Osteoblast (primary cell): Measurements from ENCODE around the gene RYR2. TPM values are rescaled to one million over a fixed set of nuclear protein-coding genes. Genes with fewer than 3 reads are reported as not detected.

Experiments
- DNase-seq: peaks from one replicate; pipeline ENCODE4 v3.0.0; 2011; ENCODE audit warnings: low spot score, mixed read lengths; ENCODE audit not compliant: insufficient read length; ENCODE audit errors: missing footprints
- H2AFZ ChIP-seq: 2 replicates; pipeline ENCODE4 v1.6.0; 2011; ENCODE audit warnings: mild to moderate bottlenecking, low read length
- H3K27ac ChIP-seq: 2 replicates; pipeline ENCODE4 v1.5.1; 2011; ENCODE audit warnings: mild to moderate bottlenecking, low read depth, low read length, moderate library complexity
- H3K27me3 ChIP-seq: 2 replicates; pipeline ENCODE4 v1.6.0; 2012; ENCODE audit warnings: mild to moderate bottlenecking, control low read depth, inconsistent platforms, low read length, moderate library complexity; ENCODE audit not compliant: insufficient read depth
- H3K36me3 ChIP-seq: 2 replicates; pipeline ENCODE4 v1.5.1; 2011; ENCODE audit warnings: mild to moderate bottlenecking, low read length, control low read depth, moderate library complexity; ENCODE audit not compliant: insufficient read depth
- H3K4me1 ChIP-seq: 2 replicates; pipeline ENCODE4 v1.5.1; 2011; ENCODE audit warnings: mild to moderate bottlenecking, low read length, control low read depth, moderate library complexity; ENCODE audit not compliant: insufficient read depth
- H3K4me2 ChIP-seq: 2 replicates; pipeline ENCODE4 v1.6.0; 2011; ENCODE audit warnings: mild to moderate bottlenecking, low read length; ENCODE audit not compliant: insufficient read depth
- H3K4me3 ChIP-seq: fragments of 200-600 bp; sonication (generic); 3 replicates; pipeline ENCODE4 v1.5.1; 2012; ENCODE audit warnings: mild to moderate bottlenecking, low read length, inconsistent platforms; ENCODE audit not compliant: insufficient read depth
- H3K79me2 ChIP-seq: 2 replicates; pipeline ENCODE4 v1.6.0; 2012; ENCODE audit warnings: mild to moderate bottlenecking, low read length, control low read depth, inconsistent platforms; ENCODE audit not compliant: insufficient read depth
- H3K9me3 ChIP-seq: 2 replicates; pipeline ENCODE4 v1.5.1; 2011; ENCODE audit warnings: low read depth, low read length, control low read depth
- H4K20me1 ChIP-seq: 2 replicates; pipeline ENCODE4 v1.6.0; 2012; ENCODE audit warnings: mild to moderate bottlenecking, low read length, control low read depth; ENCODE audit not compliant: insufficient read depth
- CTCF ChIP-seq: IDR thresholded peaks from 2 replicates; pipeline ENCODE4 v1.5.1; 2011; ENCODE audit warnings: mild to moderate bottlenecking, low read depth, low read length, moderate library complexity; ENCODE audit errors: extremely low read depth
- total RNA-seq: library from RNA; depleted of rRNA; stranded (reverse); fragments of >200 nt; gene quantifications from 2 replicates; pipeline ENCODE4 v1.2.3, GENCODE V29; 2012

Gene RYR2
- total RNA-seq, 1 donor, result not detected

- Histone ChIP-seq H3K4me2 (no peak overlapping the region), H3K9me3 (no peaks in the 10 kb centered on the region), H3K36me3 (no peaks in the 10 kb centered on the region), H4K20me1 (no peaks in the 10 kb centered on the region), H3K4me3 (no peak overlapping the region), H2AFZ (no peak overlapping the region), H3K27ac (no peak overlapping the region), H3K4me1 (no peaks in the 10 kb centered on the region), H3K79me2 (no peaks in the 10 kb centered on the region), H3K27me3 (no peaks in the 10 kb centered on the region)
- DNase-seq, result no peak
- TF ChIP-seq CTCF, result no peak
Measured at GRCh38 chr1:237084341-237085077, 42.5 kb downstream of the RYR2 start.

GRCh38 chr1:237091691-237092090 is 49.7 kb downstream of the RYR2 start:
- H3K79me2 ChIP-seq, result no peaks in the 10 kb centered on the region
- H4K20me1 ChIP-seq, result no peaks in the 10 kb centered on the region
- no peaks in the 10 kb centered on the region for H3K36me3 ChIP-seq
- TF ChIP-seq CTCF, result no peak
- H3K27ac ChIP-seq, result no peak overlapping the region
- no peaks in the 10 kb centered on the region for H3K27me3 ChIP-seq
- peaks cover 4% of the 10 kb centered on the region for H3K9me3 ChIP-seq
- no peak for DNase-seq
- no peak overlapping the region for H3K4me3 ChIP-seq
- no peaks in the 10 kb centered on the region for H3K4me1 ChIP-seq
- H2AFZ ChIP-seq, result no peak overlapping the region
- no peak overlapping the region for H3K4me2 ChIP-seq

- Histone ChIP-seq H3K79me2 (no peaks in the 10 kb centered on the region), H3K4me1 (no peaks in the 10 kb centered on the region), H3K27me3 (no peaks in the 10 kb centered on the region), H3K27ac (no peak overlapping the region), H3K4me2 (no peak overlapping the region), H2AFZ (no peak overlapping the region), H3K36me3 (no peaks in the 10 kb centered on the region), H4K20me1 (no peaks in the 10 kb centered on the region), H3K9me3 (peaks cover 4% of the 10 kb centered on the region), H3K4me3 (no peak overlapping the region)
- no peak for DNase-seq
- TF ChIP-seq CTCF, result no peak
Measured at GRCh38 chr1:237093691-237094090, 51.7 kb downstream of the RYR2 start.

- no peaks in the 10 kb centered on the region for H3K27me3 ChIP-seq
- TF ChIP-seq CTCF, result no peak
- no peak overlapping the region for H3K27ac ChIP-seq
- no peaks in the 10 kb centered on the region for H3K9me3 ChIP-seq
- no peak for DNase-seq
- no peaks in the 10 kb centered on the region for H3K4me1 ChIP-seq
- no peak overlapping the region for H2AFZ ChIP-seq
- no peaks in the 10 kb centered on the region for H4K20me1 ChIP-seq
- no peak overlapping the region for H3K4me2 ChIP-seq
- no peaks in the 10 kb centered on the region for H3K36me3 ChIP-seq
- H3K4me3 ChIP-seq, result no peak overlapping the region
- no peaks in the 10 kb centered on the region for H3K79me2 ChIP-seq
Measured at GRCh38 chr1:237098541-237098940, 56.6 kb downstream of the RYR2 start.
